Peyer's patch (tissue), 4 donors: ENCODE data around the gene VTCN1.

Experiments used
- POLR2A ChIP-seq, 2 donors: fragments of 450-650 bp; IDR thresholded peaks; one replicate each; pipeline ENCODE4 v1.5.1; 2017; ENCODE audit warnings: antibody characterized with exemption in 2 of 2, mild to moderate bottlenecking in 2 of 2, moderate library complexity in 2 of 2
- TF ChIP-seq, protein P1 (sequence below), 6 experiments: fragments of 450-650 bp in 4 of 6; fragments of 200-600 bp in 2 of 6; sonication (generic) in 1 of 6; IDR thresholded peaks; one replicate each; pipeline ENCODE4 v1.5.1; 2017 to 2019; ENCODE audit warnings: antibody characterized with exemption in 6 of 6, mild to moderate bottlenecking in 3 of 6, moderate library complexity in 1 of 6

- TF ChIP-seq, protein P1, sequence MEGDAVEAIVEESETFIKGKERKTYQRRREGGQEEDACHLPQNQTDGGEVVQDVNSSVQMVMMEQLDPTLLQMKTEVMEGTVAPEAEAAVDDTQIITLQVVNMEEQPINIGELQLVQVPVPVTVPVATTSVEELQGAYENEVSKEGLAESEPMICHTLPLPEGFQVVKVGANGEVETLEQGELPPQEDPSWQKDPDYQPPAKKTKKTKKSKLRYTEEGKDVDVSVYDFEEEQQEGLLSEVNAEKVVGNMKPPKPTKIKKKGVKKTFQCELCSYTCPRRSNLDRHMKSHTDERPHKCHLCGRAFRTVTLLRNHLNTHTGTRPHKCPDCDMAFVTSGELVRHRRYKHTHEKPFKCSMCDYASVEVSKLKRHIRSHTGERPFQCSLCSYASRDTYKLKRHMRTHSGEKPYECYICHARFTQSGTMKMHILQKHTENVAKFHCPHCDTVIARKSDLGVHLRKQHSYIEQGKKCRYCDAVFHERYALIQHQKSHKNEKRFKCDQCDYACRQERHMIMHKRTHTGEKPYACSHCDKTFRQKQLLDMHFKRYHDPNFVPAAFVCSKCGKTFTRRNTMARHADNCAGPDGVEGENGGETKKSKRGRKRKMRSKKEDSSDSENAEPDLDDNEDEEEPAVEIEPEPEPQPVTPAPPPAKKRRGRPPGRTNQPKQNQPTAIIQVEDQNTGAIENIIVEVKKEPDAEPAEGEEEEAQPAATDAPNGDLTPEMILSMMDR (IDR thresholded peaks at IDR 0.05), result no peak
- TF ChIP-seq POLR2A (IDR thresholded peaks at IDR 0.05), result no peak
Observed at GRCh38 chr1:117096951-117097408, 113.7 kb downstream of the VTCN1 start.
